DOHH2 (cell line): Measurements from ENCODE around the gene PCDH9.

Experiments
- CTCF ChIP-seq: fragments of 200-600 bp; sonication (generic); IDR thresholded peaks from one replicate; pipeline ENCODE4 v1.5.1; 2014; ENCODE audit warnings: antibody characterized with exemption, mild to moderate bottlenecking, low read depth, low read length; ENCODE audit not compliant: poor library complexity, severe bottlenecking
- EZH2phosphoT487 ChIP-seq: fragments of 200-600 bp; sonication (generic); IDR thresholded peaks from 2 replicates; pipeline ENCODE4 v1.6.1; 2017; ENCODE audit warnings: borderline replicate concordance, mild to moderate bottlenecking, antibody characterized with exemption, low read length, moderate library complexity, mixed read lengths

- TF ChIP-seq CTCF = no peak
- no peak for TF ChIP-seq EZH2phosphoT487
These were observed 146.1 kb downstream of the PCDH9 start for GRCh38 chr13:67084066-67084465.
